Activated CD4-positive, alpha-beta T cell treated with anti-CD3 and anti-CD28 coated beads, Interleukin-2, Interleukin-6, amounts not matched to agents 100 ng/mL and 50 ng/mL, durations not matched to agents 16 hours and 8 hours (primary cell): ENCODE data around the gene SLC7A6OS.
"Not testable (repeated sequence)": the region's sequence is repeated elsewhere in the genome, so short reads cannot be mapped to it uniquely, and the experiment has no call there.

Experiments used
- DNase-seq: peaks from one replicate; pipeline ENCODE4 v3.0.0-alpha.2; 2020

SLC7A6OS gene

GRCh38 chr16:68297908-68298307 is 12.8 kb downstream of the SLC7A6OS start:
- DNase-seq = no peak

GRCh38 chr16:68296693-68297092 is 14.1 kb downstream of the SLC7A6OS start:
- no peak for DNase-seq

- no peak for DNase-seq
These were observed 14.5 kb downstream of the SLC7A6OS start for GRCh38 chr16:68296291-68296690.

- no peak for DNase-seq
These were observed 18.3 kb downstream of the SLC7A6OS start for GRCh38 chr16:68292425-68292824.

GRCh38 chr16:68291227-68291626 is 19.5 kb downstream of the SLC7A6OS start:
- DNase-seq = no peak

GRCh38 chr16:68290450-68290849 is 20.3 kb downstream of the SLC7A6OS start:
- no peak for DNase-seq

GRCh38 chr16:68289621-68290329 is 21.0 kb downstream of the SLC7A6OS start:
- peak; percentile 40 for DNase-seq

- no peak for DNase-seq
These were observed 21.5 kb downstream of the SLC7A6OS start for GRCh38 chr16:68289202-68289601.

GRCh38 chr16:68288796-68289195 is 21.9 kb downstream of the SLC7A6OS start:
- not testable (repeated sequence) for DNase-seq

- DNase-seq = no peak
These were observed 22.5 kb downstream of the SLC7A6OS start for GRCh38 chr16:68288252-68288650.

GRCh38 chr16:68287276-68288251 is 23.2 kb downstream of the SLC7A6OS start:
- peak; percentile 56 for DNase-seq

GRCh38 chr16:68286153-68287074 is 24.3 kb downstream of the SLC7A6OS start:
- DNase-seq = peak; percentile 60

- DNase-seq = no peak
These were observed 25.1 kb downstream of the SLC7A6OS start for GRCh38 chr16:68285683-68286082.

GRCh38 chr16:68284847-68285246 is 25.9 kb downstream of the SLC7A6OS start:
- no peak for DNase-seq

- no peak for DNase-seq
These were observed 26.7 kb downstream of the SLC7A6OS start for GRCh38 chr16:68283801-68284598.

- no peak for DNase-seq
These were observed 27.4 kb downstream of the SLC7A6OS start for GRCh38 chr16:68283346-68283745.

- no peak for DNase-seq
These were observed 28.7 kb downstream of the SLC7A6OS start for GRCh38 chr16:68282064-68282452.

- no peak for DNase-seq
These were observed 29.2 kb downstream of the SLC7A6OS start for GRCh38 chr16:68281368-68282063.

- no peak for DNase-seq
These were observed 30.8 kb downstream of the SLC7A6OS start for GRCh38 chr16:68279726-68280558.

GRCh38 chr16:68276223-68276622 is 34.5 kb downstream of the SLC7A6OS start:
- no peak for DNase-seq
